GM19455 (cell line): ENCODE data around the gene MX1.
A peak's percentile ranks its signal among the peaks of the same experiment; 100 is the strongest.

Experiments used
- ATAC-seq: cut with Tn5 transposase; IDR thresholded peaks from one replicate; pipeline ENCODE4 v1.9.1; 2021; ENCODE audit not compliant: unreplicated experiment

MX1 gene

DNA sequence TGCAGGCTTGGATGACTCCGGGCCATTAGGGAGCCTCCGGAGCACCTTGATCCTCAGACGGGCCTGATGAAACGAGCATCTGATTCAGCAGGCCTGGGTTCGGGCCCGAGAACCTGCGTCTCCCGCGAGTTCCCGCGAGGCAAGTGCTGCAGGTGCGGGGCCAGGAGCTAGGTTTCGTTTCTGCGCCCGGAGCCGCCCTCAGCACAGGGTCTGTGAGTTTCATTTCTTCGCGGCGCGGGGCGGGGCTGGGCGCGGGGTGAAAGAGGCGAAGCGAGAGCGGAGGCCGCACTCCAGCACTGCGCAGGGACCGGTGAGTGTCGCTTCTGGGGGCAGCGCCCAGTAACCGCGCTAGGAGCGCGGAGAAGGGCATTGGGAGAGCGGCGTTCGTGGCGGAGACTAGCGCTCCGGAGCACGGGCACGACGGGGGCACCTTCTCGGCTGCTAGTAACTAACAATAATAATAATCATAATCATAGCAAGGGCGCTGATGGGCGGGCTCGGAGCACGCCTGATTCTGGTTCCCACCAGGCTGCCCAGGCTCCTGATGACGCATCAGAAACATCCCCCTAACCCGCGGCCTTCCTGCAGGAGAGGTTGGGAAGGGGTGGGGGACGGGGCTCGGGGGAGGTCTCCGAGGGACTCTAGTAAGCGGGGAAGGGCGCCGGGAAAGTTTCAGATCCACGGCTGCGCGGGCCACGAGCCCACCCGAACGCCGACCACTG is at the start of gene MX1:
TSS of gene MX1 (plus strand) at position 286 of the 722 bp plus-strand sequence. CDS start 5,832 bp downstream, outside the sequence.
- peak; percentile 79 for ATAC-seq

- no peak for ATAC-seq
These were observed 48.3 kb upstream of the MX1 start for GRCh38 chr21:41377715-41378114.

GRCh38 chr21:41378849-41379248 is 47.2 kb upstream of the MX1 start:
- no peak for ATAC-seq

DNA sequence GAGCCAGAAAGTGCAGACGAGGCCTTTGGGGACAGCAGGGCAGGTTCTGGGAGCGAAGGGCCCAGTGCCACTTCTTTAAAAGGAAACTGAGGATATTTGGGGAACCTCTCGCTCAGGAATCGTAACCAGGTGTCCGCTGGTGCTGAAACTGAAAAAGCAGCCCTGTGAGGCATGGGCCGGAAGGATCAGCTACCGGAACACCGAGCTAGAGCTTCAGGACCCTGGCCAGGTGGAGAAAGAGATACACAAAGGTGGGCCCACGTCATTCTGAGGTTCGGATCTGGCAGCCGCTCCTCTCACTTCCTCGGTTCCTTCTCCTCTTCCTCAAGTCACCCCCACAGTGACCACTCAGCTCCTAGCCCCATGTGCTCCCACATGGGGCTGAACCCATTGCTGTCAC is 46.1 kb upstream of the MX1 start:
- ATAC-seq = no peak

DNA sequence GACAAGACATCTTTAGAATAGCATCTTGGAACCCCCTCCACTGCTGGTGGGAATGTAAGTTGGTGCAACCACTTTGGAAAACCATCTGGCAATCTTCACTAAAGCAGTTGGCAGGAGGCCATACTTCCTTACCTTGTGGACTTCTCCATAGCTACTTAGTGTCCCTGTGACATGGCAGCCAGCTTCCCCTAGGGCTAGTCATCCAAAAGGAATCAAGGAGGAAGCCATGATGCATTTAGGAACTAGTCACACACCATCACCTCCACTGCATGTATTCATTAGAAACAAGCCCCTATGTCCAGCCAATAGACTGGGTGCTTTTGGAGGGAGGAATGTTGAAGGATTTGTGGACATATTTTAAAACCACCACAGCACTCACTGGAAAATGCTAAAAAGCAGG is 44.3 kb upstream of the MX1 start:
- ATAC-seq = no peak

- ATAC-seq = no peak
These were observed 38.8 kb upstream of the MX1 start for GRCh38 chr21:41387042-41387819.

DNA sequence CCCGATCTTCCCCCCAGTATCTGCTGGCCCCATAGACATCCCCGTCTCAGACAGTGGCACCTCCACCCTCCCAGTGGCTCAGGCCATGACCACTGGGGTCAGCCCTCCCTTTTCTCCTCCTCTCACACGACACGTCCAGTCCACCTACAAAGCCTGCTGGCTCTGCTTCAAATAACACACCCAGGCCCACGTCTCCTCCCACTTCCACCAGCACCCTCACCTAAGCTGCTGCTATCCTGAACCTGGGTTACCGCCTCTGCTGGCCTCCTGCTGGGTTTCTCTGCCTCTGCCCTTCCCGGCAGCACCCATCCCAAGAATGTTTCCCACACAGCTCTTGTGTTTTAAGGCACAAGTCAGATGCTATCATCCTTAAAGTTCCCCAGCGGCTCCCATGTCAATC is 38.2 kb upstream of the MX1 start:
- ATAC-seq = no peak

DNA sequence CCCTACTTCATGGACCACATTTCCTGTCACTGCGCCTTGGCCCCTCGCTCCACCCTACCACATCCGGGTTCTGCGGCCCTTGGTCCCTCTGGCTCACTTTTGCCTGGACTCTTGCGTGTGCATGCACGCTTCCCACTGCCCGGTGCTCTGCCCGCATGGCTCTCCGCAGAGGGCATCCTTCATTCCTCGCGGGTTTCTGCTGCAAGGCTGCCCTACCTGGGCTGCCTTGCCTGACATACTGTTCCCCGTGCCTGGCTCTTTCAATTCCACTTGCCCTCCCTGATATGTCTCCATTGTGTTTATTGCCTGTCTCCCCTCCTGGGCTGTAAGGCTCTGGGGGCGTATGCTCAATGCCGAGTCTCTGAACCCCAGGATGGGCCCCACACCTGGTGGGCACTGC is 37.8 kb upstream of the MX1 start:
- ATAC-seq = no peak

- ATAC-seq = no peak
These were observed 35.9 kb upstream of the MX1 start for GRCh38 chr21:41390043-41390639.

- no peak for ATAC-seq
These were observed 32.1 kb upstream of the MX1 start for GRCh38 chr21:41393876-41394465.

- ATAC-seq = no peak
These were observed 29.4 kb upstream of the MX1 start for GRCh38 chr21:41396558-41397075.

- ATAC-seq = no peak
These were observed 28.6 kb upstream of the MX1 start for GRCh38 chr21:41397471-41397891.

GRCh38 chr21:41398251-41398650 is 27.8 kb upstream of the MX1 start:
- no peak for ATAC-seq

- ATAC-seq = no peak
These were observed 27.2 kb upstream of the MX1 start for GRCh38 chr21:41398831-41399230.

DNA sequence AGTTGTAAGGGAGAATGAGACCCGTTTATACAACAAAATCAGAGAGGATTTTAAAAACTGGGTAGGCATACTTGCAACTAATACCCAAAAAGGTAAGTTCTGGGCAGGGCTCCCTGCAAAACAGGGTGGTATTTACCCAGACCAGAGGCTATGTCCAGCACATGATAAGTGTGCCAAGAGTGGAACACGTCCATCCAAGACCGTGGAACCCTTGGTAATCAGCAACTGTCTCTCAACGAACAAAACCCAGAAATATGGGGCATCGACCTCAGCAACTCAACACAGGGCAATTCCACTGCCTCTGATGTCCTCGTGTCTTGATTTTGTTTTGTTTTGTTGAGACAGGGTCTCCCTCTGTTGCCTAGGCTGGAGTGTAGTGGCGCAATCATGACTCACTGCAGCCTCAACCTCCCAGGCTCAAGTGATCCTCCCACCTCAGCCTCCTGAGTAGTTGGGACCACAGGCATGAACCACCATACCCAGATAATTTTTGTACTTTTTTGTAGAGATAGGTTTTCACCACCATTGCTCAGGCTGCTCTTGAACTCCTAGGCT is 26.7 kb upstream of the MX1 start:
- ATAC-seq = no peak

DNA sequence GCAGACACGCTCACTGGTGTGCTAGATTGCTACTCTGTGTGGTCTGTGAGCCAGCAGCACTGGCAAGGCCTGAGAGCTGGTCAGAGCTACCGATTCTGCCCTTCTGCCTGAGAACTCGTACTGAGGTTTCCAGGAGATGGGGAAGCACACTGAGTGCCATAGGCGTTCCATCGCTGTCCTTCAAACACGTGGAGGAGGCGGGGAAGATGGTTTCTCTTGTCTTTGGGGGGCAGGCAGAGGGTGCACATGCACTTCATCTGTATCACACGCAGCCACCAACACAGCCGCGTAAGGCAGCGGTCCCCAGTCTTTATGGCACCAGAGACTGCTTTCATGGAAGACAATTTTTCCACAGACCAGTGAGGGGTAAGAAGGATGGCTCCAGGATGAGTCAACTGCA is 23.8 kb upstream of the MX1 start:
- no peak for ATAC-seq

DNA sequence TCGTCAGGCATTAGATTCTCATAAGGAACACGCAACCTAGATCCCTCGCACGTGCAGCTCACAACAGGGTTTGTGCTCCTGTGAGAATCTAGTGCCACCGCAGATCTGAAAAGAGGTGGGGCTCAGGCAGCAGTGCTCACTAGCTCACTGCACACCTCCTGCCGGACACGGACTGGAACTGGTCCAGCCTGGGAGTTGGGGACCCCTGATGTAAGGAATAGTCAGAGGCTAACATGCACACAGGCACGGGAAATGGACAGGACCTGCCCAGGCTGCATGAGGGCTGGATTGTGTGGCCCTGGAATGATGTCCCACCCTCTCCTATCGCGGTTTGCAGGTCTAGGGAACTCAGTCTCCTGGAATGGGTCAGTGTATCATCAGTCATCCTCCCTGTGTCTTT is 23.2 kb upstream of the MX1 start:
- ATAC-seq = no peak

- ATAC-seq = no peak
These were observed 22.7 kb upstream of the MX1 start for GRCh38 chr21:41403331-41403730.

DNA sequence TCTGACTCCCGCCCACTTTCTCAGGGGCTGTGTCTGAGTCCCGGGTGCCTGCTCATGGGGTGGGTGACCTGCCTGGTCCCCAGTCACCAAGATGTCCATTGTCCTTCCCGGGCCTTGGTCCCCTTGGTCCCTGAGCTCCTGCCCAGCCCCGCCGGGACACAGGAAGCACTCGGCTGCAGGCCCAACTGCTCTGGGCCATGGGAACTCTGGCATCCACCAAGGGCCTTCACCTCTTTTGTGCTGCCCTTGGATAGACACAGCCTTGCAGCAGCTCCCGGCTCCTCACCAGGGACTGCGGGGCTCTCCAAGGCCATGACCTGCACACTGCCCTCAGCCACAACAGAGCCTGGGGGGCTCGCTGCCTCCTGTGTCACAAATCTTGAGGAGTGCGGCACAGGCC is 22.1 kb upstream of the MX1 start:
- ATAC-seq = no peak

DNA sequence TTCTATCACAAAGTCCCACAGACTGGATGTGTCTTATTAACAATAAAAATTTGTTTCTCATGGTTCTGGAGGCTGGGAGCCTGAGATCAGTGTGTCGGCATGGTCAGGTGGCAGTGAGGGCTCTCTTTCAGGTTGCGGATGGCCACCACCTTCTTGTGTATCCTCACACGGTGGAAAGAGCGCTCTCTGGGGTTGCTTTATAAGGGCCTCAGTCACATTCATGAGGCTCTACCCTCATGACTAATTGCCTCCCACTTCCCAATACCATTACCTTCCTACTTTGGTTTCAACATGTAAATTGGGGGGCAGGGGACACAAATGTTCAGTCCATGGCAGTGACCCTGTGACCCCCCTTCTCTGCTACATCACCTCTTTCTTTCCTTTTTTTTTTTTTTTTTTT is 20.7 kb upstream of the MX1 start:
- no peak for ATAC-seq

DNA sequence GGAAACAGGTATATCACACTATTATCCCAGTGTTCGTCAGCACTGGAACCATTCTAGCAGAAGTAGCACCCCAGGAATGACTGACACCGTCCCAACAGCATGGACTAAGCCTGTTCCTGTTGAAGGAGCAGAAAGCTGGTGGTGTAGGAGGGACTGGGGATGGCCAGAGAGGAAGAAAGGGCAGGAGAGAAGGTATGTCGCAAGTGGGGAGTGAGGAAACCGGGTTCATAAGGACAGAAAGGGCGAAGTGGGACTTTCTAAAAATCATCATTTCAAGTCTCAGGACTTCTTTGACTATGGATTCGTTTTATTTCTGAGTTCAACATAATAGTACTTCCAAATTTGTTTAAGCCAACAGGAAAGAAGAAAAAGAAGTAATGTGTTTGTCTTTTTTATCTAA is 19.7 kb upstream of the MX1 start:
- no peak for ATAC-seq
